ENCODE results near the gene EML1. TPM values are rescaled to one million over a fixed set of nuclear protein-coding genes. Genes with fewer than 3 reads are reported as not detected.

Gene EML1
- total and polyA plus RNA-seq, 7 donors, result 3.9 to 148 (median 91.5) TPM

DNA sequence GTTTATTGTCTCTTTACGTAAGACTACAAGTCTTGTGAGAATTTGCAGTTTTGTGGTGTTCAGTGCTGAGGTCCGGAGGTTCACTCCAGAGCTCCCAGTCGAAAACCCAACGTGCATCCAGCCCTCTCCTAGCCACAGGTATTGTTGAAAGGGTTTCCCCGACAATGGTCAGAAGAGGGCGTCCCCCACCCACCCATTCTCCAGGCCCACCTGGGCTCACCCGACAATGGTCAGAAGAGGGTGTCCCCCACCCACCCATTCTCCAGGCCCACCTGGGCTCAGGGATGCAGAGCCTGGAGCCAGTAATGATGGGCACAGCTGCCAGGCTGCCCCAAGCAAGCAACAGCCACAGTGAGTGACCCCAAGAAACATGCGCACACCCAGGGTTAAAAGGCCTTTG lies 145.2 kb downstream of the EML1 start:
- DNase-seq, result no peak
- 90 to 91% methylated on average over 8 of the region's 8 CpGs for WGBS, 2 donors
- intact Hi-C loops (cut with DNase I), result no loop called here
- TF ChIP-seq EP300 (IDR thresholded peaks at IDR 0.05) (no peak), POLR2A (IDR thresholded peaks at IDR 0.05) (no peak), POLR2AphosphoS5 (IDR thresholded peaks at IDR 0.05) (no peak)
- TF ChIP-seq, protein P1, sequence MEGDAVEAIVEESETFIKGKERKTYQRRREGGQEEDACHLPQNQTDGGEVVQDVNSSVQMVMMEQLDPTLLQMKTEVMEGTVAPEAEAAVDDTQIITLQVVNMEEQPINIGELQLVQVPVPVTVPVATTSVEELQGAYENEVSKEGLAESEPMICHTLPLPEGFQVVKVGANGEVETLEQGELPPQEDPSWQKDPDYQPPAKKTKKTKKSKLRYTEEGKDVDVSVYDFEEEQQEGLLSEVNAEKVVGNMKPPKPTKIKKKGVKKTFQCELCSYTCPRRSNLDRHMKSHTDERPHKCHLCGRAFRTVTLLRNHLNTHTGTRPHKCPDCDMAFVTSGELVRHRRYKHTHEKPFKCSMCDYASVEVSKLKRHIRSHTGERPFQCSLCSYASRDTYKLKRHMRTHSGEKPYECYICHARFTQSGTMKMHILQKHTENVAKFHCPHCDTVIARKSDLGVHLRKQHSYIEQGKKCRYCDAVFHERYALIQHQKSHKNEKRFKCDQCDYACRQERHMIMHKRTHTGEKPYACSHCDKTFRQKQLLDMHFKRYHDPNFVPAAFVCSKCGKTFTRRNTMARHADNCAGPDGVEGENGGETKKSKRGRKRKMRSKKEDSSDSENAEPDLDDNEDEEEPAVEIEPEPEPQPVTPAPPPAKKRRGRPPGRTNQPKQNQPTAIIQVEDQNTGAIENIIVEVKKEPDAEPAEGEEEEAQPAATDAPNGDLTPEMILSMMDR (IDR thresholded peaks at IDR 0.05), result no peak
- Histone ChIP-seq H3K27me3 (no peaks in the 10 kb centered on the region), H3K4me3 (no peak overlapping the region), H3K4me1 (no peaks in the 10 kb centered on the region), H3K27ac (no peak overlapping the region), H3K9me3 (no peaks in the 10 kb centered on the region), H3K36me3 (peaks cover 31 to 92% (median 46%) of the 10 kb centered on the region in 4 donors)

DNA sequence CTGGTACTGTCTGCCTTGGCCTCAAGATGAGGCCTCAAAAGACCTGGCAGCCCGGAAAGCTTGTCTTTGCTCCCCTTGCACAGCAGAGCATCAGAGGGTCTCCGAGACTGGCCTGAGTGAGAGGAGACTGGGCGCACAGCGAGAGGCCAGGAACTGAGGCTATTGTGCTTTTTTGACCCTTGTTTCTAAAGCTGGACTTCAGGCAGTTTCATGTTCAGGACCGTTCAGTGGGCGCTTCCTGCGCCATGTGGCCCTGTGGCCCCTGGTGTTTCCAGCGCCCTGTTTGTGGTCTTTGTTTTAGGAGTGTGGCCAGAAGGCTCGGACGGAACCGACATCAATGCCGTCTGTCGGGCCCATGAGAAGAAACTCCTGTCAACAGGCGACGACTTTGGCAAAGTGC lies 145.7 kb downstream of the EML1 start:
- Histone ChIP-seq H3K27ac (no peak overlapping the region), H3K4me1 (no peaks in the 10 kb centered on the region), H3K9me3 (no peaks in the 10 kb centered on the region), H3K36me3 (peaks cover 31 to 90% (median 47%) of the 10 kb centered on the region in 4 donors), H3K4me3 (no peak overlapping the region), H3K27me3 (no peaks in the 10 kb centered on the region)
- intact Hi-C loops (cut with DNase I), result no loop called here
- no peak for DNase-seq
- TF ChIP-seq, protein P1 (IDR thresholded peaks at IDR 0.05), result no peak
- no peak for TF ChIP-seq POLR2A (IDR thresholded peaks at IDR 0.05)
- no peak for TF ChIP-seq EP300 (IDR thresholded peaks at IDR 0.05)
- TF ChIP-seq POLR2AphosphoS5 (IDR thresholded peaks at IDR 0.05), result no peak
- WGBS, 2 donors, result 94 to 96% methylated on average over 15 of the region's 15 CpGs

DNA sequence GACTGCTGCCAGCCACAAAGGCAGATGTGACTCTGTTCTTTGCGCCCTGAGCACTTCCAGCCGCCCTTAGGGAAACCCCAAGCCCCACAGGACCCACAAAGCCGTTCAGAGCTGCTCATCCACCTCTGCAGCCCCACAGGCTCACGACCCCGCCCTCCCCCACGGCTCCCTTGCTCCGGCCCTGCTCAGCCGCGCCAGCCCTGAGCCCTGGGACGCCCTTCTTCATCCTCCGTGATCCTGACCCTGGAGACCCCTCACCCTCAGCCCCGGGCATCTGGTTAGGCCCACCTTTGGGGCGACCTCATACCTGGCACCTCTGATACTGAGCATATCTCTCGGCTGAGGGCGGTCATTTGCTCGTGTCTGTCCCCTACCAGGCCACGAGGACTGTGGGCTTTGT lies 146.2 kb downstream of the EML1 start:
- H3K27ac ChIP-seq, result no peak overlapping the region
- no peak overlapping the region for H3K4me3 ChIP-seq
- H3K4me1 ChIP-seq, result no peaks in the 10 kb centered on the region
- WGBS, 2 donors, result 90 to 91% methylated on average over 17 of the region's 17 CpGs
- intact Hi-C loops (cut with DNase I), result no loop called here
- no peaks in the 10 kb centered on the region for H3K9me3 ChIP-seq
- H3K27me3 ChIP-seq, result no peaks in the 10 kb centered on the region
- TF ChIP-seq EP300 (IDR thresholded peaks at IDR 0.05), result no peak
- TF ChIP-seq POLR2AphosphoS5 (IDR thresholded peaks at IDR 0.05), result no peak
- TF ChIP-seq, protein P1 (IDR thresholded peaks at IDR 0.05), result no peak
- TF ChIP-seq POLR2A (IDR thresholded peaks at IDR 0.05), result no peak
- peaks cover 31 to 85% (median 49%) of the 10 kb centered on the region in 4 donors for H3K36me3 ChIP-seq
- no peak for DNase-seq

DNA sequence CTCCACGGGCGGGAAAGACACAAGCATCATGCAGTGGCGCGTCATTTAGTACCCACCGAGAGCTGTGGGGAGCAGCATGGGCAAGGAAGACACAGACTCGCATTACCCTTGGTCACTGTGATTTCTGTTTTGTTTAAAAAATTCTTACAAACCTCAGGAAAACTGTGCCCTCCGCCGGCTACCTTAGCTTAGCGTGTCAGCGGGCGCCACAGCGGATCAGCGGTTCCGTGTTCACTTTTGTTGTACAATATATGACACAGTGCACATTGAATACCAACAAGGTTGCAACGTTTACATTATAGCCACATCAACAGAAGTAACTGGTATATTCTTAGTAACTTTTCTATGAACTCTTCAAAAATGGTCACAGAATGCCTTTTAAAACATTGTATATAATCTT lies 146.9 kb downstream of the EML1 start:
- Histone ChIP-seq H3K4me1 (no peaks in the 10 kb centered on the region), H3K4me3 (no peak overlapping the region), H3K9me3 (no peaks in the 10 kb centered on the region), H3K36me3 (peaks cover 29 to 79% (median 49%) of the 10 kb centered on the region in 4 donors), H3K27me3 (no peaks in the 10 kb centered on the region), H3K27ac (no peak overlapping the region)
- DNase-seq, result no peak
- WGBS, 2 donors, result 95% methylated on average over 15 of the region's 15 CpGs
- TF ChIP-seq POLR2A (IDR thresholded peaks at IDR 0.05) (no peak), POLR2AphosphoS5 (IDR thresholded peaks at IDR 0.05) (no peak), EP300 (IDR thresholded peaks at IDR 0.05) (no peak)
- TF ChIP-seq, protein P1 (IDR thresholded peaks at IDR 0.05), result no peak
- intact Hi-C loops (cut with DNase I), result no loop called here

DNA sequence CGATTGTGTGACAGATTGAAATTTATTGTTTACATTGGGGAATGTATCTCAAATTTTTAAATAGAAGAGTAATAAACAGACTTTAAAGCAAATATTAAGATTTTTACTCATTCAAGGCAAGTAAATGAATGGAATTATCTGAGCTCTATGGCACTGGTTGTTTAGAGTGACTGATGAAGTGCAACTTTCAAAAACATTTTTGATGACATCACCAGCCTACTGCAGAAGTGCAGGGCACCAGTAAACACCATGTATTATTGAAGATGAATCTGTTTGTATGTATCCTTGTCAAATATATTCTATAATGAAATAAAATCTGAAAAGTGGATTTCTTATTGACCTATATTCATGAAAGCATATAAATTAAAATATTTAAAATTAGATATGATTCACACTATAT lies 148.0 kb downstream of the EML1 start:
- no peaks in the 10 kb centered on the region for H3K27me3 ChIP-seq
- no peak overlapping the region for H3K4me3 ChIP-seq
- peaks cover 26 to 74% (median 48%) of the 10 kb centered on the region in 4 donors for H3K36me3 ChIP-seq
- H3K27ac ChIP-seq, result no peak overlapping the region
- H3K4me1 ChIP-seq, result peaks cover 0 to under 1% (median 0%) of the 10 kb centered on the region in 4 donors
- H3K9me3 ChIP-seq, result no peaks in the 10 kb centered on the region
- TF ChIP-seq POLR2AphosphoS5 (IDR thresholded peaks at IDR 0.05) (no peak), POLR2A (IDR thresholded peaks at IDR 0.05) (no peak)
- TF ChIP-seq, protein P1 (IDR thresholded peaks at IDR 0.05), result no peak
- WGBS, 2 donors, result 64 to 88% methylated on average over 1 of the region's 1 CpG
- intact Hi-C loops (cut with DNase I), result no loop called here
- DNase-seq, result no peak
